GF-D8 (cell line): Measurements from ENCODE around the gene PLXNA3.

Source experiments
- DNase-seq: peaks from one replicate; lab custom pipeline; 2025; lab: John Stamatoyannopoulos, UW

The PLXNA3 gene

GRCh38 chrX:154502098-154502497 is 44.0 kb downstream of the PLXNA3 start:
- DNase-seq, result no peak

- no peak for DNase-seq
Measured at GRCh38 chrX:154502989-154503388, 44.9 kb downstream of the PLXNA3 start.

- no peak for DNase-seq
Measured at GRCh38 chrX:154505734-154506133, 47.7 kb downstream of the PLXNA3 start.

GRCh38 chrX:154506483-154507332 is 48.6 kb downstream of the PLXNA3 start:
- DNase-seq, result no peak

- DNase-seq, result no peak
Measured at GRCh38 chrX:154507673-154508383, 49.7 kb downstream of the PLXNA3 start.

GRCh38 chrX:154508384-154508745 is 50.3 kb downstream of the PLXNA3 start:
- DNase-seq, result no peak

GRCh38 chrX:154509455-154509854 is 51.4 kb downstream of the PLXNA3 start:
- no peak for DNase-seq

GRCh38 chrX:154511761-154512160 is 53.7 kb downstream of the PLXNA3 start:
- DNase-seq, result no peak

GRCh38 chrX:154512879-154513553 is 54.9 kb downstream of the PLXNA3 start:
- no peak for DNase-seq

GRCh38 chrX:154513716-154514115 is 55.6 kb downstream of the PLXNA3 start:
- DNase-seq, result no peak

- no peak for DNase-seq
Measured at GRCh38 chrX:154515090-154515965, 57.2 kb downstream of the PLXNA3 start.

GRCh38 chrX:154515966-154516655 is 58.0 kb downstream of the PLXNA3 start, which contains the start of gene FAM3A:
Gene FAM3A, minus strand, starts transcription at chrX:154516232. Its CDS starts 460 bp downstream, at chrX:154515772.
- peak; percentile 42 for DNase-seq

GRCh38 chrX:154516656-154517100 is 58.6 kb downstream of the PLXNA3 start:
- DNase-seq, result no peak

- no peak for DNase-seq
Measured at GRCh38 chrX:154517101-154517781, 59.2 kb downstream of the PLXNA3 start.

- DNase-seq, result no peak
Measured at GRCh38 chrX:154519389-154519788, 61.3 kb downstream of the PLXNA3 start.

- no peak for DNase-seq
Measured at GRCh38 chrX:154525606-154526490, 67.8 kb downstream of the PLXNA3 start.

GRCh38 chrX:154526901-154527675 is 69.0 kb downstream of the PLXNA3 start:
- DNase-seq, result peak; percentile 32
